Sigmoid colon (tissue), 7 donors: ENCODE data around the gene TUBB4A. TPM values are rescaled to one million over a fixed set of nuclear protein-coding genes. Genes with fewer than 3 reads are reported as not detected.

Experiments
- DNase-seq: peaks from one replicate; pipeline ENCODE4 v3.0.0-alpha.2; 2019
- H3K27ac ChIP-seq, 4 donors: fragments of 200-600 bp; sonication (generic); one replicate each; pipeline ENCODE4 v1.5.1; 2016 to 2019; ENCODE audit warnings: mild to moderate bottlenecking in 1 of 4
- H3K27me3 ChIP-seq, 3 donors: fragments of 200-600 bp; sonication (generic); one replicate each; pipeline ENCODE4 v1.5.1; 2019; ENCODE audit warnings: mild to moderate bottlenecking in 1 of 3
- H3K36me3 ChIP-seq, 4 donors: fragments of 200-600 bp; sonication (generic); one replicate each; pipeline ENCODE4 v1.5.1; 2016 to 2019
- H3K4me1 ChIP-seq, 4 donors: fragments of 200-600 bp; sonication (generic); one replicate each; pipeline ENCODE4 v1.5.1; 2017 to 2019
- H3K4me3 ChIP-seq, 4 donors: fragments of 200-600 bp; sonication (generic); one replicate each; pipeline ENCODE4 v1.5.1; 2017 to 2019; ENCODE audit warnings: mild to moderate bottlenecking in 2 of 4, moderate library complexity in 1 of 4
- H3K9me3 ChIP-seq, 4 donors: fragments of 200-600 bp in 3 of 4; sonication (generic) in 3 of 4; one replicate each; pipeline versions ENCODE4 v1.5.1 to v1.6.1; 2013 to 2019
- EP300 ChIP-seq, 4 donors: sonication (generic); formaldehyde crosslinking; IDR thresholded peaks; one replicate each; pipeline ENCODE4 v1.6.1; 2017; ENCODE audit warnings: antibody characterized with exemption in 4 of 4
- POLR2A ChIP-seq, 2 donors: fragments of 450-650 bp; IDR thresholded peaks; one replicate each; pipeline ENCODE4 v1.6.1; 2016; ENCODE audit warnings: antibody characterized with exemption in 2 of 2, mild to moderate bottlenecking in 2 of 2, moderate library complexity in 2 of 2
- POLR2AphosphoS5 ChIP-seq, 4 donors: sonication (generic); formaldehyde crosslinking; IDR thresholded peaks; one replicate each; pipeline ENCODE4 v1.6.1; 2017; ENCODE audit warnings: antibody characterized with exemption in 4 of 4
- WGBS, 2 donors: extraction: QIAGEN DNeasy Blood & Tissue Kit; methylation state at CpG; one replicate each; pipeline ENCODE4 v1.1.7; 2013; 5-methylcytosine and 5-hydroxymethylcytosine counted together
- intact Hi-C: fragments of 100-400 bp; cut with DNase I; formaldehyde crosslinking; loops from one replicate; pipeline ENCODE4 v1.15.1; 2023
- polyA plus RNA-seq, 3 donors: library from polyadenylated mRNA; stranded (reverse); fragments of 200-250 nt; gene quantifications; one replicate each; pipeline ENCODE4 v1.2.3, GENCODE V29; 2013
- total RNA-seq, 4 donors: library from RNA; depleted of rRNA; stranded (reverse); fragments of >200 nt; gene quantifications; one replicate each; pipeline ENCODE4 v1.1.0, GENCODE V29; 2016
- TF ChIP-seq, protein P1 (sequence below), 4 experiments: fragments of 450-650 bp in 3 of 4; fragments of 200-600 bp in 1 of 4; IDR thresholded peaks; one replicate each; pipeline ENCODE4 v1.5.1; 2016 to 2019; ENCODE audit warnings: antibody characterized with exemption in 4 of 4, mild to moderate bottlenecking in 3 of 4, moderate library complexity in 2 of 4
- donor health status: healthy with polysubstance abuse.
- donor health status: Bipolar disorder and iron deficiency.
- donor health status: healthy.

TUBB4A gene
- total and polyA plus RNA-seq, 7 donors = under 0.01 to 6.1 (median 2.4) TPM; not detected in 1

DNA sequence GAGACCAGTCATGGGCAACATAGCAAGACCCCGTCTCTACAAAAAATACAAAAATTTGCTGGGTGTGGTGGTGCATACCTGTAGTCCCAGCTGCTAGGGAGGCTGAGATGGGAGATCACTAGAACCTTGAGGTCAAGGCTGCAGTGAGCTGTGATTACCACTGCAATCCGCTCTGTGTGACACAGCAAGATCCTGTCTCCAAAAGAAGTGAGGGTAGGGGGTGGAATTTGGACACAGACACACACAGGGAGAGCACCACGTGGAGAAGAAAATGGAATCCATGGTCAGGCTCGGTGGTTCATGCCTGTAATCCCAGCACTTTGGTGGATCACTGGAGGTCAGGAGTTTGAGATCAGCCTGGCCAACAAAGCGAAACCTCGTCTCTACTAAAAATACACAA, 37.4 kb upstream of the TUBB4A start:
- Histone ChIP-seq H3K36me3 (no peaks in the 10 kb centered on the region), H3K4me1 (no peaks in the 10 kb centered on the region), H3K4me3 (no peak overlapping the region), H3K9me3 (no peaks in the 10 kb centered on the region), H3K27me3 (peaks cover 0 to 11% (median 8%) of the 10 kb centered on the region in 3 donors), H3K27ac (no peak overlapping the region)
- TF ChIP-seq POLR2AphosphoS5 (IDR thresholded peaks at IDR 0.05) = no peak
- TF ChIP-seq POLR2A (IDR thresholded peaks at IDR 0.05) = no peak
- 87 to 92% methylated on average over 6 of the region's 6 CpGs for WGBS, 2 donors
- intact Hi-C loops = no loop called here
- DNase-seq = no peak

DNA sequence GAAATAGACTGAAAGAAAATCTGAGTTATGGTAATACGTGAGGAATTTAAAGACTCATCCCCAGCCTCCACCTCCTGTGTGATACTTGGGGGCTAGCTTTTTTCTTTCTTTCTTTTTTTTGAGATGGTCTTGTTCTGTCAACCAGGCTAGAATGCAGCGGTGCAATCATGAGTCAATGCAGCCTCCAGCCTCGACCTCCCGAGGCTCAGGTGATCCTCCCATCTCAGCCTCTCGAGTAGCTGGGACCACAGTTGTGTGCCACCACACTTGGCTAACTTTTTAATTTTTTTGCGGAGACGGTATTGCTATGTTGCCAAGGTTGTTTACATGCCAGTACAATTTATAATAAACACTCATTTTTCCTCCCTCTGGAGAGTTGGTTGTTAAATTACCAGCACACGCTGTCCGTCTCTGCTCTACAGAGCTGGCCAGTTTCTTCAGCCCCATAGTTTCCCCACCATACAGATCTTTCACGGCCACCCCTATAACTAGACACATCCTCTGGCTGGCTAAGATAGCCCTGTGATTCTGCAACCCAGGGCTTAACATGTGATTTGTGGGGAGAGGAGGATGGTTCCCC, 33.5 kb upstream of the TUBB4A start:
- H3K36me3 ChIP-seq = no peaks in the 10 kb centered on the region
- intact Hi-C loops = no loop called here
- H3K4me1 ChIP-seq = peaks cover 0 to 16% (median 10%) of the 10 kb centered on the region in 4 donors
- no peak overlapping the region for H3K4me3 ChIP-seq
- no peak overlapping the region for H3K27ac ChIP-seq
- no peaks in the 10 kb centered on the region for H3K9me3 ChIP-seq
- H3K27me3 ChIP-seq = peaks cover 8 to 40% (median 33%) of the 10 kb centered on the region in 3 donors
- 94 to 95% methylated on average over 10 of the region's 10 CpGs for WGBS, 2 donors
- no peak for DNase-seq
- TF ChIP-seq, protein P1, sequence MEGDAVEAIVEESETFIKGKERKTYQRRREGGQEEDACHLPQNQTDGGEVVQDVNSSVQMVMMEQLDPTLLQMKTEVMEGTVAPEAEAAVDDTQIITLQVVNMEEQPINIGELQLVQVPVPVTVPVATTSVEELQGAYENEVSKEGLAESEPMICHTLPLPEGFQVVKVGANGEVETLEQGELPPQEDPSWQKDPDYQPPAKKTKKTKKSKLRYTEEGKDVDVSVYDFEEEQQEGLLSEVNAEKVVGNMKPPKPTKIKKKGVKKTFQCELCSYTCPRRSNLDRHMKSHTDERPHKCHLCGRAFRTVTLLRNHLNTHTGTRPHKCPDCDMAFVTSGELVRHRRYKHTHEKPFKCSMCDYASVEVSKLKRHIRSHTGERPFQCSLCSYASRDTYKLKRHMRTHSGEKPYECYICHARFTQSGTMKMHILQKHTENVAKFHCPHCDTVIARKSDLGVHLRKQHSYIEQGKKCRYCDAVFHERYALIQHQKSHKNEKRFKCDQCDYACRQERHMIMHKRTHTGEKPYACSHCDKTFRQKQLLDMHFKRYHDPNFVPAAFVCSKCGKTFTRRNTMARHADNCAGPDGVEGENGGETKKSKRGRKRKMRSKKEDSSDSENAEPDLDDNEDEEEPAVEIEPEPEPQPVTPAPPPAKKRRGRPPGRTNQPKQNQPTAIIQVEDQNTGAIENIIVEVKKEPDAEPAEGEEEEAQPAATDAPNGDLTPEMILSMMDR (IDR thresholded peaks at IDR 0.05) = no peak
- no peak for TF ChIP-seq POLR2A (IDR thresholded peaks at IDR 0.05)
- TF ChIP-seq EP300 (IDR thresholded peaks at IDR 0.05) = no peak
- no peak for TF ChIP-seq POLR2AphosphoS5 (IDR thresholded peaks at IDR 0.05)

DNA sequence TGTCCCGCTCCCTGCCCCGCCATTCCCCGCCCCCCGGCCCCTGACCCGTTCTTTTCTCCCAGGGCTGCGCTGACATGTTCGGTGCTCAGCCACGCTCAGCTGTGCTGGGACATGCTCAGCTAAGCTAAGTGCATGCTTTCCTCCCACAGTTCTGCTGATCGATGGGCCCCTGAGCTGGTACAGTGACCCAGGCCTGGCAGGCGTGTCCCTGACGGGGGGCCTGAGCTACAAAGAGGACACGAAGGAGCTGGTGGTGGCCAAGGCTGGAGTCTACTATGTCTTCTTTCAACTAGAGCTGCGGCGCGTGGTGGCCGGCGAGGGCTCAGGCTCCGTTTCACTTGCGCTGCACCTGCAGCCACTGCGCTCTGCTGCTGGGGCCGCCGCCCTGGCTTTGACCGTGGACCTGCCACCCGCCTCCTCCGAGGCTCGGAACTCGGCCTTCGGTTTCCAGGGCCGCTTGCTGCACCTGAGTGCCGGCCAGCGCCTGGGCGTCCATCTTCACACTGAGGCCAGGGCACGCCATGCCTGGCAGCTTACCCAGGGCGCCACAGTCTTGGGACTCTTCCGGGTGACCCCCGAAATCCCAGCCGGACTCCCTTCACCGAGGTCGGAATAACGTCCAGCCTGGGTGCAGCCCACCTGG, 32.5 kb upstream of the TUBB4A start:
- intact Hi-C loops = loop anchor here (5.0 kb wide), 2 partner anchors 72 to 203 kb away; partner anchors contain the start of genes CRB3, GPR108 and TRIP10

DNA sequence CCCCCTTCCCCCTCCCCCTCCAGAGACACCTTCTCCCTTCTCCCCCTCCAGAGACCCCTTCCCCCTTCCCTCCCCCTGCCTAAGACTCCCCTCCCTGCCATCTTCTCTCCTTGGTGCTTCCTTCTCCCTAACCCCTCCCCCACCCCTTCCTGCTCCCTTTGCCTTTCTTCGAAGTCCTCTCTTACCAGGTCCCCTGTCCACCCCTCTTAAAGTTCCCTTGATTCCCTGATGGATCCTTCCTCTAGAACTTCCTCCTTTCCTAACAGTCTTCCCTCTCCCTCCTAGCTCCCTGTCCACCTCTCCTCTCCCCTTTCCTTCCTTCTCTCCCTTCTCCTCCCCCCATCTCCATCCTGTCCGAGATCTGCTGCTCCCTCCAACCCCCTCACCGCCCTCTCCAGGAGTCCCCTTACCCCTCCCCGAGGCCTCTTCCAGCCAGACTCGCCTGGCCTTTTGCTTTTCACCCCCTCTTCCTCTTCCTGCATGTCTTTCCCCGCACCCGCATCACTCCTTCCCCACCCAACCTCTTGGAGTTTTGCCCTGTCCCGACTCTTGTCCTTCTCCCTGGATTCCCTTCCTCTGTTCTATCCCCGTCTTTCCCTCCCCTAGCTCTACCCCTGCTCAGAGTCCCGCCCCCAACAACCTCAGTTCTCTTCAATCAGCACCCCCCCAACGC, 31.8 kb upstream of the TUBB4A start:
- H3K36me3 ChIP-seq = no peaks in the 10 kb centered on the region
- DNase-seq = no peak
- no peak overlapping the region for H3K27ac ChIP-seq
- TF ChIP-seq, protein P1 (IDR thresholded peaks at IDR 0.05) = no peak
- WGBS, 2 donors = 24 to 41% methylated on average over 11 of the region's 11 CpGs
- no peaks in the 10 kb centered on the region for H3K9me3 ChIP-seq
- H3K4me1 ChIP-seq = peaks cover 0 to 29% (median 10%) of the 10 kb centered on the region in 4 donors
- intact Hi-C loops = loop anchor here (5.0 kb wide), 2 partner anchors 72 to 203 kb away; partner anchors contain the start of genes CRB3, GPR108 and TRIP10
- no peak overlapping the region for H3K4me3 ChIP-seq
- H3K27me3 ChIP-seq = peaks cover 8 to 40% (median 33%) of the 10 kb centered on the region in 3 donors

More for the DNA sequence above, 32.5 kb upstream of the TUBB4A start:
- Histone ChIP-seq H3K36me3 (no peaks in the 10 kb centered on the region), H3K27ac (no peak overlapping the region), H3K9me3 (no peaks in the 10 kb centered on the region), H3K4me3 (no peak overlapping the region), H3K27me3 (peaks cover 8 to 40% (median 33%) of the 10 kb centered on the region in 3 donors), H3K4me1 (peaks cover 0 to 25% (median 10%) of the 10 kb centered on the region in 4 donors)
- 56 to 70% methylated on average over 40 of the region's 40 CpGs for WGBS, 2 donors
- no peak for TF ChIP-seq POLR2AphosphoS5 (IDR thresholded peaks at IDR 0.05)
- no peak for TF ChIP-seq EP300 (IDR thresholded peaks at IDR 0.05)
- TF ChIP-seq, protein P1 (IDR thresholded peaks at IDR 0.05) = no peak
- TF ChIP-seq POLR2A (IDR thresholded peaks at IDR 0.05) = no peak
- DNase-seq = no peak

DNA sequence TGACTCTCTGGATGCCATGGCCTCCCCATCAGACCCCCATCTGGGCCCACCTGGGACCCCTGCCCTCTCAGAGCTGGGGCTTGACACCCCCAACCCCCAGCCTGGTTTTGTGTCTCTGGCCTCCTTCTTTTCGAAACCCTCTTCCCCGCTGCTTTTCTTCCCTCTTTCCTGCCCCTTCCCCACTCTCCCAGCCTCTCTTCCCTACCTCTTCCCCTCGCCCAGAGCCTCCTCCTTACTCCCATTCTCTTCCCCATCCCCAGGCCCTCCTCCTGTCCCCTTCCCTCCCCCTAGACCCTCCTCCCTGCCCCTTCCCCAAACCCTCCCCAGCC, 30.9 kb upstream of the TUBB4A start:
- intact Hi-C loops = loop anchor here (5.0 kb wide), 2 partner anchors 71 to 204 kb away; partner anchors contain the start of genes CRB3, GPR108 and TRIP10

More for the DNA sequence above, 30.9 kb upstream of the TUBB4A start:
- no peaks in the 10 kb centered on the region for H3K9me3 ChIP-seq
- H3K4me1 ChIP-seq = peaks cover 0 to 38% (median 10%) of the 10 kb centered on the region in 4 donors
- no peak overlapping the region for H3K4me3 ChIP-seq
- peaks cover 8 to 40% (median 33%) of the 10 kb centered on the region in 3 donors for H3K27me3 ChIP-seq
- TF ChIP-seq, protein P1 (IDR thresholded peaks at IDR 0.05) = no peak
- TF ChIP-seq POLR2A (IDR thresholded peaks at IDR 0.05) = no peak
- TF ChIP-seq POLR2AphosphoS5 (IDR thresholded peaks at IDR 0.05) = no peak
- no peak for TF ChIP-seq EP300 (IDR thresholded peaks at IDR 0.05)
- no peak for DNase-seq
- H3K36me3 ChIP-seq = no peaks in the 10 kb centered on the region
- no peak overlapping the region for H3K27ac ChIP-seq
- WGBS, 2 donors = 32 to 50% methylated on average over 3 of the region's 3 CpGs
